Measurements from ENCODE around the gene RPL15. TPM values are rescaled to one million over a fixed set of nuclear protein-coding genes. Genes with fewer than 3 reads are reported as not detected.
"Not testable (repeated sequence)": the region's sequence is repeated elsewhere in the genome, so short reads cannot be mapped to it uniquely, and the experiment has no call there.

The RPL15 gene
- total RNA-seq = 1,872 and 1,902 TPM in 2 replicates
- long read RNA-seq, transcript RPL15-208 (4 exons, 1,063 nt) = minor isoform, 153 of 5,170 reads
- long read RNA-seq, transcript RPL15-213 (4 exons, 2,363 nt) = minor isoform, 19 of 5,170 reads
- long read RNA-seq, transcript RPL15-201 (4 exons, 2,730 nt) = major isoform, 4,640 of 5,170 reads
- long read RNA-seq, transcript RPL15-202 (3 exons, 820 nt) = minor isoform, 238 of 5,170 reads
- long read RNA-seq, partial matches to known transcripts = 55 of 5,170 reads
- long read RNA-seq, other reads (novel, unspliced or antisense) = 33 of 5,170 reads

DNA sequence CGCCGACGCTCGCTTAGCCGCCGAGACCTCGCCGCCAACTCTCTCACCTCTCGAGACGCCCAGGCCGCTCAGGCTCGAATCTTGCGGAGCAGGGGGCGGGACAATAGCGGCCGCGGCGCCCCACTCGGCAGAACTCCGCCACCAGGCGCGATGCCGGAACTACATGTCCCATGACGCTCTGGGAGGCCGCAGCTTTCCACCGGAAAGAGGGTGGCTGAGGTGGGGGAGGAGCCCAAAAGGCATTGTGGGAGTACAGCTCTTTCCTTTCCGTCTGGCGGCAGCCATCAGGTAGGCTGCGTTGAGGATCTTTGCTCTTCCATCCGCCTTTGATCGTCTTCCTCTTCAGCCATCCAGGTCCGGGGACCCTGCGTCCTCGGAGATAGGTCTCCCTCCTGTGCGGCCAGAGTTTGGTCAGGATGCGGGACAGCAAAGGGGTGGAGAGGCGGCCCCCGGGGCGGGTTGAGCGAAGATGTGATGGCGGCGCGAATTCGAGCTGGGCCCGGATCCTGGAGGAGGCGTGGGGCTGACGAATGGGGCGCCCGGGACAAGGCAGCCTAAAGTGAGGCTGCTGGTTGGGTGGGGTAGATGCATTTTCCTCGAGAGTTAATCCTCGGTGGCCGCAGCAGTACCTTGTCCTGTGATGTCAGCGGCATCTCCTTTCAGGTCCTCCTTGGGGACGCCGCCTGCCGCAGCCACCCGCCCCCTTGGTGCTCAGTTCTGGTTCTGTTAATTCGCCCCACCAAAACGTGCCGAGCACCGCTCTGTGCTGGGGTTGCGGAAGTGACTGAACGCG lies at the start of gene RPL15, which contains the start of gene NKIRAS1:
Gene RPL15, plus strand, starts transcription at position 247 of the 793 bp plus-strand sequence. CDS start 728 bp downstream, outside the sequence.
Gene NKIRAS1, minus strand, starts transcription at position 105 of the 793 bp plus-strand sequence. CDS start 6,086 bp downstream, outside the sequence.
- Mint-ChIP-seq H3K27me3 (ENCODE audit: unreplicated experiment) (no peaks in the 10 kb centered on the region), H3K4me1 (ENCODE audit: unreplicated experiment) (peaks cover 54% of the 10 kb centered on the region), H3K36me3 (ENCODE audit: unreplicated experiment) (peaks cover 40% of the 10 kb centered on the region), H3K9me3 (ENCODE audit: unreplicated experiment) (no peaks in the 10 kb centered on the region), H3K27ac (ENCODE audit: unreplicated experiment) (peak within 1 kb of the TSS; percentile 89), H3K4me3 (ENCODE audit: unreplicated experiment) (peak within 1 kb of the TSS; percentile 93)
- DNase-seq (ENCODE audit: extremely low spot score, unreplicated experiment) = peak; percentile 98
- TF ChIP-seq, protein P1, sequence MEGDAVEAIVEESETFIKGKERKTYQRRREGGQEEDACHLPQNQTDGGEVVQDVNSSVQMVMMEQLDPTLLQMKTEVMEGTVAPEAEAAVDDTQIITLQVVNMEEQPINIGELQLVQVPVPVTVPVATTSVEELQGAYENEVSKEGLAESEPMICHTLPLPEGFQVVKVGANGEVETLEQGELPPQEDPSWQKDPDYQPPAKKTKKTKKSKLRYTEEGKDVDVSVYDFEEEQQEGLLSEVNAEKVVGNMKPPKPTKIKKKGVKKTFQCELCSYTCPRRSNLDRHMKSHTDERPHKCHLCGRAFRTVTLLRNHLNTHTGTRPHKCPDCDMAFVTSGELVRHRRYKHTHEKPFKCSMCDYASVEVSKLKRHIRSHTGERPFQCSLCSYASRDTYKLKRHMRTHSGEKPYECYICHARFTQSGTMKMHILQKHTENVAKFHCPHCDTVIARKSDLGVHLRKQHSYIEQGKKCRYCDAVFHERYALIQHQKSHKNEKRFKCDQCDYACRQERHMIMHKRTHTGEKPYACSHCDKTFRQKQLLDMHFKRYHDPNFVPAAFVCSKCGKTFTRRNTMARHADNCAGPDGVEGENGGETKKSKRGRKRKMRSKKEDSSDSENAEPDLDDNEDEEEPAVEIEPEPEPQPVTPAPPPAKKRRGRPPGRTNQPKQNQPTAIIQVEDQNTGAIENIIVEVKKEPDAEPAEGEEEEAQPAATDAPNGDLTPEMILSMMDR (IDR thresholded peaks at IDR 0.05) = peak; percentile 53

DNA sequence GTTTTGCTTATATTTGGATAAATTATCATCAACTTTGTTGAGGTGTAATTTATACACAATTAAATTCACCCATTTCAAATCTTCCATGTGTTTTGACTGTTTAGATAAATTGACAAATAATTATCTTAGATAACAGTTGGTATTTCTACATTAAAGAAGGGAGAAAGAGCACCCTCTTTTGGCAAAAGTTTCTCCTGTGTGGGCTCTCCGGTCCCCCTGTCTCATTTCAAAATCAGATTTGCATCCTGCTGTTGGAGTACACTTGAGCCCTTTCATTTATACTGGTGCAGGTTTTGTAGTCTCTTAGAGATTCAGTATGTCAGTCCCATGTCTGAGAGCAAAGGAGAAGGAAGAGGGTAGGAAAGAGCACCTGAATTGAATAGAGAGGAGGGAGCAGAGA lies 49.5 kb upstream of the RPL15 start:
- DNase-seq (ENCODE audit: extremely low spot score, unreplicated experiment) = no peak
- Mint-ChIP-seq H3K4me3 (ENCODE audit: unreplicated experiment) (no peak overlapping the region), H3K4me1 (ENCODE audit: unreplicated experiment) (peaks cover 57% of the 10 kb centered on the region), H3K27ac (ENCODE audit: unreplicated experiment) (peak overlapping the region; percentile 3), H3K9me3 (ENCODE audit: unreplicated experiment) (no peaks in the 10 kb centered on the region), H3K36me3 (ENCODE audit: unreplicated experiment) (peaks cover 1% of the 10 kb centered on the region), H3K27me3 (ENCODE audit: unreplicated experiment) (no peaks in the 10 kb centered on the region)
- TF ChIP-seq, protein P1 (IDR thresholded peaks at IDR 0.05) = peak; percentile 39

DNA sequence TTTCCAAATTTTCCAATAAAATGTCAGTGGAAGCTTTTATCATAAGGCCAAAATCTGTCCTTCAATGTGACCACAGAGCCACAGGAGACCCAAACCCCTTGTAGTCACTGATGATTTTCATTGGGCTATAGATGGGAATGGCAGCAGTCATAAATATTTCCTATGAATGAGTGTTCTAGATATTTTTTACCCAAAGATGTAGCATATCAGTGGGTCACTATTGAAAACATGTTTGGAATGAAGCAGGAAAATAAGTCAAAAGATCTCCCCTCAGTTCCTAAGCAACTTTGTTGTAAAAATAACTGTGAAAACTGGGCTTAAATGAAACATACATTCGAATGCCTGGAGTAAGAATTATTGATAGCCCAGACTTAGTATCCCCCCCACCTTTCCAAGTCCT lies 49.1 kb upstream of the RPL15 start:
- TF ChIP-seq, protein P1 (IDR thresholded peaks at IDR 0.05) = no peak
- no peak for DNase-seq (ENCODE audit: extremely low spot score, unreplicated experiment)
- Mint-ChIP-seq H3K27me3 (ENCODE audit: unreplicated experiment) (no peaks in the 10 kb centered on the region), H3K27ac (ENCODE audit: unreplicated experiment) (no peak overlapping the region), H3K4me3 (ENCODE audit: unreplicated experiment) (no peak overlapping the region), H3K36me3 (ENCODE audit: unreplicated experiment) (peaks cover 1% of the 10 kb centered on the region), H3K4me1 (ENCODE audit: unreplicated experiment) (peaks cover 57% of the 10 kb centered on the region), H3K9me3 (ENCODE audit: unreplicated experiment) (no peaks in the 10 kb centered on the region)

DNA sequence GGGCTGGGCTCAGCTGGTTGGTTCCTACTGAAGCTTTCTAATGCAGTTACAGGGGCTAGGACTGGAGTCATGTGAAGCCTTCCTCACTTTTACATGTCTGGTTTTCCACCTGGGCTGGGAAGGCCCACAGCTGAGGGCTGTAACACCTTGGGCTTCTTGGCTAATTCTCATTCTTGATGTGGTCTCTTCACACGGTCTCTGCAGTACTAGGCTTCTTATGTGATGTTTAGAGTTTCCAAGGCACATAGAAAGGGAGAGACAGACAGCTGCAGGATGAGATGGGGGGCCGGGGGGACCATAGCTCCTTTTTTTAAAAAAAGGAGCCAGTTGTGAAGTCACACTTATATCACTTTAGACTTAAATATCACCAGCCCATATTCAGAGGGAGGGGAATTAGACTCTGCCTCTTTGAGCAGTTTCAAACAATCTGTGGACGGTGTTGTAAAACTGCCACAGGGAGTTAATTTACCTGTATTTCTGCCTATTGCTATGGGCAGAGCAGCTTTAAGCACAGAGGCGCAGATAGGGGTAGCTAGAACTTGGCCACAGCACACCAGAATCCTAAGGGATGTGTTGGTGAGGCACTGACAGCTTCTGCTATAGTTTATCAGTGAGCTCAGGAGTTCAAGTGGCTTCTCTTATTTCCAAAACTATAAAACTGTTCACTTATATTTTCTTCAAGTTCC lies 46.8 kb upstream of the RPL15 start:
- TF ChIP-seq, protein P1 (IDR thresholded peaks at IDR 0.05) = no peak
- Mint-ChIP-seq H3K4me1 (ENCODE audit: unreplicated experiment) (peaks cover 48% of the 10 kb centered on the region), H3K36me3 (ENCODE audit: unreplicated experiment) (no peaks in the 10 kb centered on the region), H3K9me3 (ENCODE audit: unreplicated experiment) (no peaks in the 10 kb centered on the region), H3K4me3 (ENCODE audit: unreplicated experiment) (no peak overlapping the region), H3K27ac (ENCODE audit: unreplicated experiment) (no peak overlapping the region), H3K27me3 (ENCODE audit: unreplicated experiment) (no peaks in the 10 kb centered on the region)
- DNase-seq (ENCODE audit: extremely low spot score, unreplicated experiment) = no peak

DNA sequence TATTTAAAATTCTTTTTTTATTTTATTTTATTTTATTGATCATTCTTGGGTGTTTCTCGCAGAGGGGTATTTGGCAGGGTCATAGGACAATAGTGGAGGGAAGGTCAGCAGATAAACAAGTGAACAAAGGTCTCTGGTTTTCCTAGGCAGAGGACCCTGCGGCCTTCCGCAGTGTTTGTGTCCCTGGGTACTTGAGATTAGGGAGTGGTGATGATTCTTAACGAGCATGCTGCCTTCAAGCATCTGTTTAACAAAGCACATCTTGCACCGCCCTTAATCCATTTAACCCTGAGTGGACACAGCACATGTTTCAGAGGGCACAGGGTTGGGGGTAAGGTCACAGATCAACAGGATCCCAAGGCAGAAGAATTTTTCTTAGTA lies 46.3 kb upstream of the RPL15 start:
- H3K4me3 Mint-ChIP-seq (ENCODE audit: unreplicated experiment); H3K9me3 Mint-ChIP-seq (ENCODE audit: unreplicated experiment); H3K27ac Mint-ChIP-seq (ENCODE audit: unreplicated experiment); H3K27me3 Mint-ChIP-seq (ENCODE audit: unreplicated experiment); DNase-seq (ENCODE audit: extremely low spot score, unreplicated experiment); H3K36me3 Mint-ChIP-seq (ENCODE audit: unreplicated experiment): not testable (repeated sequence)
- peaks cover 46% of the 10 kb centered on the region for H3K4me1 Mint-ChIP-seq (ENCODE audit: unreplicated experiment)

DNA sequence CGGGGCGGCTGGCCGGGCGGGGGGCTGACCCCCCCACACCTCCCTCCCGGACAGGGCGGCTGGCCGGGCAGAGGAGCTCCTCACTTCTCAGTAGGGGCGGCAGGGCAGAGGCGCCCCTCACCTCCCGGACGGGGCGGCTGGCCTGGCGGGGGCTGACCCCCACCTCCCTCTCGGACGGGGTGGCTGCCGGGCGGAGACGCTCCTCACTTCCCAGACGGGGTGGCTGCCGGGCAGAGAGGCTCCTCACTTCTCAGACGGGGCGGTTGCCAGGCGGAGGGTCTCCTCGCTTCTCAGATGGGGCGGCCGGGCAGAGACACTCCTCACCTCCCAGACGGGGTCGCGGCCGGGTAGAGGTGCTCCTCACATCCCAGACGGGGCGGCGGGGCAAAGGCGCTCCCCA lies 45.6 kb upstream of the RPL15 start:
- H3K9me3 Mint-ChIP-seq (ENCODE audit: unreplicated experiment) = not testable (repeated sequence)

More for the DNA sequence above, 45.6 kb upstream of the RPL15 start:
- not testable (repeated sequence) for H3K36me3 Mint-ChIP-seq (ENCODE audit: unreplicated experiment); H3K27me3 Mint-ChIP-seq (ENCODE audit: unreplicated experiment); H3K4me3 Mint-ChIP-seq (ENCODE audit: unreplicated experiment); DNase-seq (ENCODE audit: extremely low spot score, unreplicated experiment); H3K27ac Mint-ChIP-seq (ENCODE audit: unreplicated experiment)
- peaks cover 43% of the 10 kb centered on the region for H3K4me1 Mint-ChIP-seq (ENCODE audit: unreplicated experiment)
